Memory B cell (primary cell): Measurements from ENCODE around the gene KRTAP20-4.

Experiments used
- ATAC-seq: fragments of 150-1000 bp; cut with Tn5 transposase; 2 replicates; pipeline ENCODE4 v1.10.0; 2021; ENCODE audit warnings: low read depth, mild to moderate bottlenecking, moderate library complexity
- DNase-seq, 2 donors: peaks; one replicate each; pipeline ENCODE4 v3.0.0; 2022; ENCODE audit warnings: low spot score in 2 of 2
- H3K27ac Mint-ChIP-seq: one replicate; pipeline ENCODE4 v1.8.0; 2022; ENCODE audit warnings: mild to moderate bottlenecking, moderate library complexity, mixed read lengths
- H3K27me3 Mint-ChIP-seq: one replicate; pipeline ENCODE4 v1.8.0; 2022; ENCODE audit warnings: mixed read lengths
- H3K36me3 Mint-ChIP-seq: one replicate; pipeline ENCODE4 v1.8.0; 2022; ENCODE audit warnings: mild to moderate bottlenecking, mixed read lengths
- H3K4me1 Mint-ChIP-seq: one replicate; pipeline ENCODE4 v1.8.0; 2022; ENCODE audit warnings: mixed read lengths
- H3K4me3 Mint-ChIP-seq: one replicate; pipeline ENCODE4 v1.8.0; 2022; ENCODE audit warnings: mild to moderate bottlenecking, moderate library complexity, mixed read lengths
- H3K9me3 Mint-ChIP-seq: one replicate; pipeline ENCODE4 v1.8.0; 2022; ENCODE audit warnings: mixed read lengths

KRTAP20-4 gene

DNA sequence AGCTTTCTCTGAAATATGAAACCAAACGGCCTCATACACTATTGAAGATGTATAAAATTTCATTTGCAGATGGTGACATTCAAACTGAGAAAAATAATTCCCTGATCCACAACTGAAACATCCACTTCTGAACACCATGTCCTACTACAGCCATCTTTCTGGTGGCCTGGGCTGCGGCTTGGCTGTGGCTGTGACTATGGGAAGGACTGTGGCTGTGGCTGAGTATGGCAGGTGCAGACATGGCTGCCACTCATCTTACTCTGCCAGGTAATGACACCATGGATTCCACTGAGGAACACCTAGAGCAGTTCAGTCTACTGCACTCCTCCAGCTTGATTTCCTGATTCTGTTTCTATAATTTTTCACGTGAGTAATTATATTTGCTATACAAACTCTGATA, at the start of gene KRTAP20-4:
TSS of gene KRTAP20-4 (plus strand) at position 106 of the 400 bp plus-strand sequence.
- H3K9me3 Mint-ChIP-seq, result peaks cover 2% of the 10 kb centered on the region
- DNase-seq (no peak), ATAC-seq (no peak)
- H3K4me1 Mint-ChIP-seq, result no peaks in the 10 kb centered on the region
- H3K27ac Mint-ChIP-seq, result no peak within 1 kb of the TSS
- H3K4me3 Mint-ChIP-seq, result no peak within 1 kb of the TSS
- no peaks in the 10 kb centered on the region for H3K36me3 Mint-ChIP-seq
- no peaks in the 10 kb centered on the region for H3K27me3 Mint-ChIP-seq

GRCh38 chr21:30577766-30578165, 42.7 kb upstream of the KRTAP20-4 start:
- Mint-ChIP-seq H3K27me3 (no peaks in the 10 kb centered on the region), H3K4me3 (no peak overlapping the region), H3K4me1 (no peaks in the 10 kb centered on the region), H3K9me3 (peaks cover 2% of the 10 kb centered on the region), H3K36me3 (no peaks in the 10 kb centered on the region), H3K27ac (no peak overlapping the region)
- ATAC-seq (no peak), DNase-seq (no peak)

GRCh38 chr21:30579346-30579745, 41.1 kb upstream of the KRTAP20-4 start:
- H3K4me3 Mint-ChIP-seq, result no peak overlapping the region
- H3K27ac Mint-ChIP-seq, result no peak overlapping the region
- H3K4me1 Mint-ChIP-seq, result no peaks in the 10 kb centered on the region
- no peaks in the 10 kb centered on the region for H3K9me3 Mint-ChIP-seq
- ATAC-seq (no peak), DNase-seq (no peak)
- no peaks in the 10 kb centered on the region for H3K36me3 Mint-ChIP-seq
- H3K27me3 Mint-ChIP-seq, result no peaks in the 10 kb centered on the region

- Mint-ChIP-seq H3K9me3 (peaks cover 2% of the 10 kb centered on the region), H3K27ac (no peak overlapping the region)
- no peak for ATAC-seq
Observed at GRCh38 chr21:30580132-30580531, 40.3 kb upstream of the KRTAP20-4 start.

DNA sequence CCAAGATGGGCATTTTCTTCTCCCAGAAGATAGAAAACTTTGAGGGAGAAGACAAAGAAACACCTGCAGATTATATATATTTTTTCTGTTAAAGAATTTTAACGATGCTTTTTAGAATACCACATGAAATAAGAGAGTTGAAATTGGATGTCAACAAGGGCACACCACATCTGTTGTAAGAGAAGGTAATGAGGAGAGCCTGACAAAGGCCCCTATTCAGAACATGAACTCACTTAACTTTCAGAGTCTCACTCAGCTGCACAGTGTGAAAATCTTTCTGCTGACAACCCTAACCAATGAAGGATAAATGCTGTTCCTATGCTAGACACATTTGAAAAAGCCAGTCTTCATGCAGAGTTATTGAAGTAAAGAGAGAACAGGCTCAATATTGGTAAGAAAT, 37.6 kb upstream of the KRTAP20-4 start:
- no peaks in the 10 kb centered on the region for H3K27me3 Mint-ChIP-seq
- DNase-seq (no peak), ATAC-seq (no peak)
- H3K36me3 Mint-ChIP-seq, result no peaks in the 10 kb centered on the region
- no peaks in the 10 kb centered on the region for H3K4me1 Mint-ChIP-seq
- H3K4me3 Mint-ChIP-seq, result no peak overlapping the region
- H3K9me3 Mint-ChIP-seq, result peaks cover 2% of the 10 kb centered on the region
- H3K27ac Mint-ChIP-seq, result no peak overlapping the region

More at GRCh38 chr21:30580132-30580531, 40.3 kb upstream of the KRTAP20-4 start:
- DNase-seq, result no peak
- no peaks in the 10 kb centered on the region for H3K36me3 Mint-ChIP-seq
- no peaks in the 10 kb centered on the region for H3K4me1 Mint-ChIP-seq
- H3K4me3 Mint-ChIP-seq, result no peak overlapping the region
- no peaks in the 10 kb centered on the region for H3K27me3 Mint-ChIP-seq

GRCh38 chr21:30590297-30590696, 30.1 kb upstream of the KRTAP20-4 start, which contains the start of gene KRTAP22-2:
KRTAP22-2 (minus strand) TSS chr21:30590397.
- no peak for ATAC-seq
- Mint-ChIP-seq H3K36me3 (no peaks in the 10 kb centered on the region), H3K4me3 (no peak within 1 kb of the TSS), H3K27me3 (no peaks in the 10 kb centered on the region), H3K9me3 (peaks cover 4% of the 10 kb centered on the region), H3K4me1 (no peaks in the 10 kb centered on the region), H3K27ac (no peak within 1 kb of the TSS)
- DNase-seq, result no peak

- no peaks in the 10 kb centered on the region for H3K4me1 Mint-ChIP-seq
- no peaks in the 10 kb centered on the region for H3K27me3 Mint-ChIP-seq
- H3K9me3 Mint-ChIP-seq, result peaks cover 4% of the 10 kb centered on the region
- no peaks in the 10 kb centered on the region for H3K36me3 Mint-ChIP-seq
- H3K27ac Mint-ChIP-seq, result no peak within 1 kb of the TSS
- no peak within 1 kb of the TSS for H3K4me3 Mint-ChIP-seq
- ATAC-seq (no peak), DNase-seq (no peak)
Observed at GRCh38 chr21:30592140-30592539, 28.3 kb upstream of the KRTAP20-4 start, which contains the start of gene KRTAP6-3. KRTAP6-3 (plus strand) TSS chr21:30592440; CDS start chr21:30592446, 6 bp downstream.

GRCh38 chr21:30598802-30599201, 21.6 kb upstream of the KRTAP20-4 start, which contains the start of gene KRTAP6-2:
KRTAP6-2 (minus strand) TSS chr21:30598902; CDS start chr21:30598874, 28 bp downstream.
- H3K4me3 Mint-ChIP-seq, result no peak within 1 kb of the TSS
- peaks cover 2% of the 10 kb centered on the region for H3K9me3 Mint-ChIP-seq
- ATAC-seq (no peak), DNase-seq (no peak)
- H3K4me1 Mint-ChIP-seq, result no peaks in the 10 kb centered on the region
- H3K27ac Mint-ChIP-seq, result no peak within 1 kb of the TSS
- H3K36me3 Mint-ChIP-seq, result no peaks in the 10 kb centered on the region
- H3K27me3 Mint-ChIP-seq, result no peaks in the 10 kb centered on the region

- Mint-ChIP-seq H3K27ac (no peak within 1 kb of the TSS), H3K36me3 (no peaks in the 10 kb centered on the region)
- no peak for ATAC-seq
Observed at GRCh38 chr21:30600787-30601186, 19.6 kb upstream of the KRTAP20-4 start, which contains the start of gene KRTAP22-1. KRTAP22-1 (plus strand) TSS chr21:30601087.

GRCh38 chr21:30605968-30606367, 14.5 kb upstream of the KRTAP20-4 start:
- Mint-ChIP-seq H3K27me3 (no peaks in the 10 kb centered on the region), H3K4me3 (no peak overlapping the region), H3K4me1 (no peaks in the 10 kb centered on the region), H3K9me3 (peaks cover 5% of the 10 kb centered on the region), H3K27ac (no peak overlapping the region), H3K36me3 (no peaks in the 10 kb centered on the region)
- no peak for ATAC-seq
- DNase-seq, result no peak

More at GRCh38 chr21:30600787-30601186, 19.6 kb upstream of the KRTAP20-4 start, which contains the start of gene KRTAP22-1:
- Mint-ChIP-seq H3K4me3 (no peak within 1 kb of the TSS), H3K4me1 (no peaks in the 10 kb centered on the region), H3K9me3 (peaks cover 2% of the 10 kb centered on the region), H3K27me3 (no peaks in the 10 kb centered on the region)
- no peak for DNase-seq

DNA sequence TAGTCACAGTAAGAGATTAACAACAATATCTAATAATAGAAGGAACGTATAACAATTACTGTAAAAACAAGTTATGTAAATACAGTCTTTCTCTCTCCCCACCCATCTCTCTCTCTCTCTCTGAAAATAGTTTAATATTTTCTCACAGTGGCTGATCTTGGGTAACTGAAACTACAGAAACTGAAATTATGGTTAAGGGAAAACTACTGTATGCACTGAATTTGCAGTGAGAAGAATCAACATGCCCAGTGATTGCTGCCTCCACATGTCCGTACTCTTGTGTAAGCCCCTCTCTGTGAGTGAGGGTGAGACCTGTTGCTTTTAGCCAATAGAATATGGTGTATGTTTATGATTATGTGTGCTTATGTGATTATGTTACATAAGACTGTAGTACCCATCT, 8.3 kb upstream of the KRTAP20-4 start:
- Mint-ChIP-seq H3K36me3 (no peaks in the 10 kb centered on the region), H3K4me1 (no peaks in the 10 kb centered on the region), H3K27ac (no peak overlapping the region), H3K4me3 (no peak overlapping the region), H3K9me3 (peaks cover 4% of the 10 kb centered on the region), H3K27me3 (no peaks in the 10 kb centered on the region)
- DNase-seq (no peak), ATAC-seq (no peak)

GRCh38 chr21:30613836-30614235, 6.6 kb upstream of the KRTAP20-4 start, which contains the start of gene KRTAP6-1:
KRTAP6-1 (minus strand) TSS chr21:30613930; CDS start chr21:30613904, 26 bp downstream.
- H3K27ac Mint-ChIP-seq, result no peak within 1 kb of the TSS
- ATAC-seq, result no peak

DNA sequence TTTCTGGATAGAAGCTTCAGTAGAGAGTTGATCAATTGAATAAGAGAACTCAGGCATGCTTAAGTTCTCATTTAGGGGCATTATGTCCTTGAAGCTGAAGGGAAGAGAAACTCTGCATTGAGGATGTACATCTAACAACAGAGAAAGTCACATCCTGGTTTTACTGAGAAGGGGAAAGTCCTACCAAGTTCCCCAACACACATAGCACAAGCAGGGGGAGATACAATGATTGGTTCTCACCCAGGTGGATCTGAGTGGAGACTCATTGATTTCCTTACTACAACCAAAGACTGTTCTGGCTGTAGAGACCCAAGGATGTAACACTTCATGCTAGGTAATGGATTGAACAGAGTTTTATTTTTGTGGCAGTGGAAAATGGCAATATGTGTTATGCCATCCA, 5.2 kb upstream of the KRTAP20-4 start:
- no peak overlapping the region for H3K27ac Mint-ChIP-seq
- no peak for DNase-seq
- H3K9me3 Mint-ChIP-seq, result peaks cover 4% of the 10 kb centered on the region
- H3K4me1 Mint-ChIP-seq, result no peaks in the 10 kb centered on the region
- no peak for ATAC-seq
- no peak overlapping the region for H3K4me3 Mint-ChIP-seq
- no peaks in the 10 kb centered on the region for H3K36me3 Mint-ChIP-seq
- no peaks in the 10 kb centered on the region for H3K27me3 Mint-ChIP-seq

More at GRCh38 chr21:30613836-30614235, 6.6 kb upstream of the KRTAP20-4 start, which contains the start of gene KRTAP6-1:
- Mint-ChIP-seq H3K36me3 (no peaks in the 10 kb centered on the region), H3K4me1 (no peaks in the 10 kb centered on the region), H3K4me3 (no peak within 1 kb of the TSS), H3K27me3 (no peaks in the 10 kb centered on the region), H3K9me3 (peaks cover 4% of the 10 kb centered on the region)
- no peak for DNase-seq

GRCh38 chr21:30616125-30616524, 4.3 kb upstream of the KRTAP20-4 start, which contains the start of gene KRTAP20-1:
KRTAP20-1 (plus strand) TSS chr21:30616425; CDS start chr21:30616455, 30 bp downstream.
- DNase-seq (no peak), ATAC-seq (no peak)
- Mint-ChIP-seq H3K9me3 (peaks cover 2% of the 10 kb centered on the region), H3K4me3 (no peak within 1 kb of the TSS), H3K36me3 (no peaks in the 10 kb centered on the region), H3K27ac (no peak within 1 kb of the TSS), H3K27me3 (no peaks in the 10 kb centered on the region), H3K4me1 (no peaks in the 10 kb centered on the region)

DNA sequence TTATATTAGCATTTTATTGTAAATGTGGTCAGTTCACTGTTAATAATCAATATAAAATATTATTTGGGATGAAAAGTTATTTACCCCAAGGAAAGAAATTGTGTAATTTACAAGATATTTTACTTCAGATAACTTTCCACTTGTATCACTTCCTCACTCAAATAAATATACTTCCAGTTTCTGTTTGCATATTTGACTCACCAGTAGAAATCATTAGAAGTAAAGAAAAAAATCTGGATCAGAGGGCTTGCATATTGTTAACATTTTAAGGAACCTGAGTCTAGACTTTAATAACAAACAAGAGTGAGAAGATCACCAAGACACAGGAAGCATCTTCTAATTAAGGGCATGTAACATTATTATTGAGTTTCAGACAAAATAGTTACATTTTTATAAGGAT, 347 bp upstream of the KRTAP20-4 start:
- Mint-ChIP-seq H3K27ac (no peak overlapping the region), H3K9me3 (peaks cover 2% of the 10 kb centered on the region), H3K4me3 (no peak overlapping the region), H3K4me1 (no peaks in the 10 kb centered on the region), H3K36me3 (no peaks in the 10 kb centered on the region), H3K27me3 (no peaks in the 10 kb centered on the region)
- DNase-seq, result no peak
- no peak for ATAC-seq
